ENCODE results near the gene POLG2.

- no peak for TF ChIP-seq CTCF (conservative IDR thresholded peaks at IDR 0.05; ENCODE audit: low read depth, low read length)
- no peak for TF ChIP-seq EZH2 (IDR thresholded peaks at IDR 0.05; ENCODE audit: low read length, unreplicated experiment)
- TF ChIP-seq EZH2phosphoT487 (IDR thresholded peaks at IDR 0.05; ENCODE audit: borderline replicate concordance, low read length), result no peak
These were observed 32.4 kb upstream of the POLG2 start for GRCh38 chr17:64529221-64529620.
